Measurements from ENCODE around the gene NOX5.
A peak's percentile ranks its signal among the peaks of the same experiment; 100 is the strongest.

NOX5 gene

DNA sequence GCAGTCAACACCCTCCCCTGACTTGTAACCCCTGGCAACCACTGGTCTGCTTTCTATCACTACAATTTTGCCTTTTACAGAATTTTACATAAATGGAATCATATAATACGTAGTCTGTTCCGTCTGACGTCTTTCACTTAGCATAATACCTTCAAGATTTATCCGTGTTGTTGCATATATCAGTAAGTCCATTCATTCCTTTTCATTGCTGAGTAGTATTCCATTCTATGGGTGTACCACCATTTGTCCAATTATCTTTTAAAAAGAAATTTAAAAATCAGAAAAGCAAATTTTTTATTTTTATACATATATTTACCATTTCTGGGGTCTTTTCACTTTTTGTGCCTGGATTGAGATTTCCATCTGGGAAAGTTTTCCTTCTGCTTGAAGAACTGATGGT lies 35.5 kb downstream of the NOX5 start:
- no peaks in the 10 kb centered on the region for H4K20me1 ChIP-seq
- H3K27ac ChIP-seq = no peak overlapping the region
- H3K9me3 ChIP-seq = no peaks in the 10 kb centered on the region
- peaks cover 20% of the 10 kb centered on the region for H3K4me1 ChIP-seq
- no peak overlapping the region for H3K4me3 ChIP-seq
- no peak overlapping the region for H3K4me2 ChIP-seq
- H3K27me3 ChIP-seq = no peaks in the 10 kb centered on the region
- H3K36me3 ChIP-seq = no peaks in the 10 kb centered on the region
- H3K9ac ChIP-seq = no peak overlapping the region
- no peak for TF ChIP-seq Cebpa-rat (IDR thresholded peaks at IDR 0.05)

DNA sequence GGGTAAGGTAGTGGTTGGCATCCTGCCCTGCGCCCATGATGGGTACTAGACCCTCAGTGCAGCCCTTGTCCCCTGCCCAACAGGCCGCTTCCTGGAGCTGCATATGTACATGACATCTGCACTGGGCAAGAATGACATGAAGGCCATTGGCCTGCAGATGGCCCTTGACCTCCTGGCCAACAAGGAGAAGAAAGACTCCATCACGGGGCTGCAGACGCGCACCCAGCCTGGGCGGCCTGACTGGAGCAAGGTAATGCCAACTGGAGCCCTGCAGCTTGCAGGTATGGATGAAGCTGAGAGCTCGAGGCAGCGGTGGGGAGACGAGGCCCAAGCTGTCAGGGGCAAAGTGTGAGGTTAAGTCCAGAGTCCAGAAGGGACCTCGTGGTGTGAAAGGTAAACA lies 40.8 kb downstream of the NOX5 start:
- H3K4me3 ChIP-seq = no peak overlapping the region
- H3K9ac ChIP-seq = no peak overlapping the region
- H3K36me3 ChIP-seq = no peaks in the 10 kb centered on the region
- no peaks in the 10 kb centered on the region for H4K20me1 ChIP-seq
- no peak overlapping the region for H3K27ac ChIP-seq
- peaks cover 8% of the 10 kb centered on the region for H3K4me1 ChIP-seq
- H3K9me3 ChIP-seq = no peaks in the 10 kb centered on the region
- TF ChIP-seq Cebpa-rat (IDR thresholded peaks at IDR 0.05) = no peak
- no peaks in the 10 kb centered on the region for H3K27me3 ChIP-seq
- H3K4me2 ChIP-seq = no peak overlapping the region

DNA sequence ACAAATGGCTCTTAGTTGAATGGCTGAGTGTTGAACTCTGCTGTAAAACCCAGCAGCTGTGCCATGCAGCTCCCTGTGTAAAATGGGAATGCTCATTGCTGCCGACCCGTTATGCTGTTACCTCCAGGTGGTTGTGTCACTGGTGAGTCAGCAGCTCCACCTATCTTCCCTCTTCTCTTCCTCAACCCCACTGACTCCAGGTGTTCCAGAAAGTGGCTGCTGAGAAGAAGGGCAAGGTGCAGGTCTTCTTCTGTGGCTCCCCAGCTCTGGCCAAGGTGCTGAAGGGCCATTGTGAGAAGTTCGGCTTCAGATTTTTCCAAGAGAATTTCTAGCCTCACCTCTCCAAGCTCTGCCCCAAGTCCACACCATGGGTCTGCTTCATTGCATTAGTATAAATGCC lies 41.9 kb downstream of the NOX5 start:
- Histone ChIP-seq H3K27ac (no peak overlapping the region), H3K4me1 (peaks cover 8% of the 10 kb centered on the region), H3K4me3 (no peak overlapping the region), H3K9ac (no peak overlapping the region), H3K36me3 (no peaks in the 10 kb centered on the region), H4K20me1 (no peaks in the 10 kb centered on the region), H3K27me3 (no peaks in the 10 kb centered on the region), H3K9me3 (no peaks in the 10 kb centered on the region), H3K4me2 (peak overlapping the region; percentile 23; the same call in 1 of the 2 replicates)
- TF ChIP-seq Cebpa-rat (IDR thresholded peaks at IDR 0.05) = no peak

DNA sequence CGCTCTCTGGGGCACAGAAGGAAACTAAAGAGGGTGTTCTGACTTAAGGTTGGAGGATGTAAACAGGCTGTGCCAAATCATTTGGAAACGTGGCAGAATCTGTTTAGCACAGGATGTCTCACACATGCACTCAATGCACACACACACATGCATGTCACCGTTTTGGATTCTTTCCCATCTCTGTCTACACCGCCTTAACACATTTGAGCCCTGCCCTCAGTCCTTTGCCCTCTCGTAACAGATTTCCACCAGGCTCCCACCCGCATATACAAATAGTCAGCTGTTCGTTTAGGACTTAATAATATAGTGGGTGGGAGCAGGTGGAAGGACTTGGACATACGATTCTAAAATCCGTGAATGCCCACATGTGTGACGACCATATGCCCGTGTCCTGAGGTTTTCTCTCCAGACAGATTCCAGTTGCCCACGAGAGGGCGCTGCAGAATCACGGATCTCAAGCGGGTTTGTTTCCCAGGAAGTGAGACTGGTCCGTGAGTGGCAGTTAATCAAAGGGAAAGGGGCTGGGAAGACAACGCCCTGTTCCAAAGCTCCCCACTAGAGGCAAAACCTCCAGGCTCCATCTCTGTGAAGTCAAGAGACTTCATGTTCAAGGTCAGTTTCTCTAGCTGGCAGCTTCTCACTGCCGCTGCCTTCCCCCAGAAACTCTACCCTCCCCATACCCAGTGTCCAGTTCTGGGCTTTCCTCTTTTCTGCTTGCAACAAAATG lies 44.5 kb downstream of the NOX5 start:
- Histone ChIP-seq H3K27ac (no peak overlapping the region), H4K20me1 (no peaks in the 10 kb centered on the region), H3K36me3 (no peaks in the 10 kb centered on the region), H3K9ac (no peak overlapping the region), H3K27me3 (no peaks in the 10 kb centered on the region), H3K4me3 (no peak overlapping the region), H3K4me2 (peak overlapping the region; percentile 42), H3K9me3 (no peaks in the 10 kb centered on the region), H3K4me1 (peaks cover 8% of the 10 kb centered on the region)
- no peak for TF ChIP-seq Cebpa-rat (IDR thresholded peaks at IDR 0.05)

DNA sequence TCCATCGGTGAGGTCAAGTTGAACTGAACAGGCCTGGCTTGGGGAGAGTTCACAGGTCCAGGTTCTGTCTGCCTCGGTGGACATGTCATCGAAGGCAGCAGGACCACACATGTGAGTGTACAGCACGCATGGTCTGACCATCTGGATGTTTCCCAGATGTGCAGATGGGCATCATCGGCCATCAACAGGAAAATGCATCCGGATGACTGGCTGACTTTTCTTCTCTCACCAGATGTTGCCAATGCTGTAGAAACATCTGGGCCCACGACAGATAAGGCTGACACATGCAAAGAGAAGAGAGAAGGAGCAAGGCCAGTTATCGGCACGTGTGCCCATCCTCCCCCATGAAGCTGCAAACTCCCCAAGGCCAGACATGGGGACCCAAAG lies 45.1 kb downstream of the NOX5 start:
- H3K9ac ChIP-seq = no peak overlapping the region
- TF ChIP-seq Cebpa-rat (IDR thresholded peaks at IDR 0.05) = no peak
- H3K27me3 ChIP-seq = no peaks in the 10 kb centered on the region

DNA sequence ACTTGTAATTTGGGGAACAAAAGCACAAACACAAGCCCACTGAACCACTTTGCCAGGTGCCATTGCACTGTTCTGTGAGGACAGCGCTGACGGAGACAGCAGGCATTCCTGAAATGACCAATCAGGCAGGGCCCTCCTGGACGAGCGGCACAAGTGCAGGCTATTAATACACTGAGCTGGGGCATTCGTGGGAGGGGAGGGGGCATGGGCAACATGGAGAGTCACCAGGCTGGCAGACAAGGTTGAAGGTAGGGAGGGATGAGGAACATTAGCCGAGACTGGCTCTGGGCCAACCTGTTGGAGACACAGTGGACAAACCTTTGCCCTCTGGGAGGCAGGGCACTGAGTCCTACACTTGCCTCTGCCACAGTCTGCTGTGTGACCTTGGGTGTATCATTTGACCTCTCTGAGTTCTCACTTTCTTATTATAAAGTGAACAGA lies 45.6 kb downstream of the NOX5 start:
- Histone ChIP-seq H3K36me3 (no peaks in the 10 kb centered on the region), H3K4me1 (peaks cover 8% of the 10 kb centered on the region), H4K20me1 (no peaks in the 10 kb centered on the region), H3K27ac (no peak overlapping the region), H3K4me3 (no peak overlapping the region), H3K4me2 (no peak overlapping the region), H3K9me3 (no peaks in the 10 kb centered on the region), H3K27me3 (no peaks in the 10 kb centered on the region), H3K9ac (no peak overlapping the region)
- TF ChIP-seq Cebpa-rat (IDR thresholded peaks at IDR 0.05) = no peak

More for the DNA sequence above, 45.1 kb downstream of the NOX5 start:
- Histone ChIP-seq H3K4me2 (peak overlapping the region; percentile 42), H3K9me3 (no peaks in the 10 kb centered on the region), H3K36me3 (no peaks in the 10 kb centered on the region), H3K4me1 (peaks cover 8% of the 10 kb centered on the region), H3K27ac (no peak overlapping the region), H3K4me3 (no peak overlapping the region), H4K20me1 (no peaks in the 10 kb centered on the region)

DNA sequence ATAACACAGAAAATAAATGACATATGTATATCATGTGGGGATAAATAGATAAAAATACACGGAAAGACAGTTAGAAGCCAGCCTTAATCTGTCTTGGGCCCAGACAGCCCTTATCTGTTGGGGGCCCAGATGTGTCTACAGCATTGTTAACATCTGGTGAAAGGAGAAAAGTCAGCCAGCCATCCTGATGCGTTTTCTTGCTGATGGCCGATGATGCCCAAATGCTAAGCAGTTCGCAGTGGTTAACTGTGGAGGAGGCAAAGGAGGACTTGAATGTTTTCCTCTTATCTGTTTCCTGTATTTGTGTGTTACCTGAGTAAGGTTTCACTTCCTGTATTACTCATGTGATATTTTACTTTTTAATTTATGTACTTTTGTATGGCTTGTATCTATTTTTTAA lies 46.2 kb downstream of the NOX5 start:
- Histone ChIP-seq H3K27ac (no peak overlapping the region), H3K4me1 (peaks cover 6% of the 10 kb centered on the region), H3K9me3 (no peaks in the 10 kb centered on the region), H3K9ac (no peak overlapping the region), H3K4me2 (no peak overlapping the region), H4K20me1 (no peaks in the 10 kb centered on the region), H3K27me3 (no peaks in the 10 kb centered on the region), H3K36me3 (no peaks in the 10 kb centered on the region), H3K4me3 (no peak overlapping the region)
- TF ChIP-seq Cebpa-rat (IDR thresholded peaks at IDR 0.05) = no peak

DNA sequence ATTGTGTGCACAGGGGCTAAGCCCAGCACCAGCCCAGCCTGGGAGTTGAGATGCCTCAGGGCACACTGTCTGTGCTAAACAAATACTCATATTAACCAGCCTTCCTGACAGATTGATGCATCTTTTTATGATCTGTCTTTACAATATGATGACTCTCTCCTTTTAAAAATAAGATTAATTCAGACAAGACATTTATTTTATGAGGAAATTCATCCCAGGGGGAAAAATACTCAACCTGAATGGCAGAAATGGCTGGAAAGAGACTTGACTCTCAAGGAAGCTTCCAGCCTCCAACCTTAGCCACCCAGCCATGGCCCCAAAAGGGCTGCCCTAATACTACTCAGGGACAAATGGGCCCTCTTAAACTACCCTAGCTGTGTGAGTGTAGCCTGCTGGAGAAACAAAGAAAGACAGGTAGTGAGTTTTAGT lies 46.9 kb downstream of the NOX5 start:
- no peak overlapping the region for H3K27ac ChIP-seq
- no peaks in the 10 kb centered on the region for H3K4me1 ChIP-seq
- H3K4me2 ChIP-seq = no peak overlapping the region
- no peaks in the 10 kb centered on the region for H3K9me3 ChIP-seq
- no peaks in the 10 kb centered on the region for H3K27me3 ChIP-seq
- no peaks in the 10 kb centered on the region for H3K36me3 ChIP-seq
- H4K20me1 ChIP-seq = no peaks in the 10 kb centered on the region
- no peak overlapping the region for H3K9ac ChIP-seq
- TF ChIP-seq Cebpa-rat (IDR thresholded peaks at IDR 0.05) = no peak
- no peak overlapping the region for H3K4me3 ChIP-seq

DNA sequence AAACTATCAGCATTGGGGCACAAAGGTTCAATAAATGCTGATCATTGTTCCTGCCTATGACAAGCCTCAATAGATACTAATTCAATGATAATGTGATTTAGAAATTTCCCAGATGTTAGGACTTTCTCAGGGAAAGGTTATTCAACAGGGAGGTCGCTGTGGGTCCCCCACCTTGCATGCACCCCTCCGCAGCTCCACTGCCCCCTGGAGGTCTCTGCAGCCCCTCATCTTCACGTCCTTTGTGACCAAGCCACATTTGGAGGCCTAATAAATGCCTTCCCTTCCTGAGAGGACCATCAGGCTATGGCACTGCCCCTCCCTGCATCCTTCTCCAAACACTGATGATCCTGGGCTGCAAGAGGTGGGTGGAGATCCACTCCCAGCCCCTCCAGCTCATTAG lies 50.2 kb downstream of the NOX5 start:
- Histone ChIP-seq H3K27me3 (no peaks in the 10 kb centered on the region), H3K4me3 (no peak overlapping the region), H3K27ac (no peak overlapping the region), H3K9me3 (no peaks in the 10 kb centered on the region), H4K20me1 (no peaks in the 10 kb centered on the region), H3K9ac (no peak overlapping the region), H3K4me2 (no peak overlapping the region), H3K4me1 (no peaks in the 10 kb centered on the region), H3K36me3 (no peaks in the 10 kb centered on the region)
- no peak for TF ChIP-seq Cebpa-rat (IDR thresholded peaks at IDR 0.05)

DNA sequence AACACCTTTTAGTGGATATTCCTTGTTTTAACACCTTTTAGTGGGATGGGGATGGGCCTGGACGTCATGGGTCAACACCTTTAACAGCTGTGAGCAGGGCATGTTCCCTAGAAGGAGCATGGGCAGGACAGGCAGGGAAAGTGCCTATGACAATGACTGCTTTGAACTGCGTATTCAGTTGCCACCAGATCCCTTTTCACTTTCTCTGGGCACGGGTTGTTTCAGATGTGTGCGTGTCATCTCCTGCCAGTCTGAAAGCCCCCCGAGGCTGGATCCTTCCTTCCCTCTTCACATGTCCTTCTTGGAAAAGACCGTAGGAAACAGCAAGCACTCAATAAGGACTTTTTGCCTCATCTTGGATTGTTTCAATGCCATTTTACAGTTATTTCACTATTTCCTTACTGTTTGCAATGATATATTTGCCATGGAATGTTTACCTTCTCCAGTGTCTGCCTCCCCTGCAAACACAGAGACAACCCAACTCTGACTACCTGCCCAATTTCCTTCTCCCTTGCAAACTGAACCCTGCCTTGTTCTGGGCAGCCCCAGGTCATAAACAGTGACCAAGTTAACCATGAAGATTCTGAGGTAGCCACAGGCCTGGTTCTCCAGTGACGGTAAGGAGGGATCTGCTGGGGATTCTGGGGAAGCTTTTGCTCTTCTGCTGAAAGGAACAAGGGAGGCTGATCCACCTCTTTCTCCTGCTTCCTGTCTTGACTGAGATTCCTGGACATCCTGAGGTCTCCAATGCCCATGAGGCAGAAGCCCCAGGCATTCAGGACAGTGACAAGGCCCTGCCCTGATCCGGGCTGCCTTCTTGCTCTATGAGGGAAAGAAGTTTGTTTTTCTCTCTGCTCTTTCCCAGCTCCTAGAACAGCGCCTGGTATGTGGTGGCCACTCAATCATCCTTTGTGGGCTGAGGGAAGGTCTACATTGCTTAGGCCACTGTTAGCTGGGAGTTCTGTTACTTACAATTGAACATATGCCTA lies 51.8 kb downstream of the NOX5 start:
- no peak overlapping the region for H3K9ac ChIP-seq
- no peaks in the 10 kb centered on the region for H3K27me3 ChIP-seq
- H3K4me1 ChIP-seq = no peaks in the 10 kb centered on the region
- TF ChIP-seq Cebpa-rat (IDR thresholded peaks at IDR 0.05) = no peak
- no peaks in the 10 kb centered on the region for H3K9me3 ChIP-seq
- no peaks in the 10 kb centered on the region for H4K20me1 ChIP-seq
- no peak overlapping the region for H3K4me2 ChIP-seq
- H3K4me3 ChIP-seq = no peak overlapping the region
- no peak overlapping the region for H3K27ac ChIP-seq
- H3K36me3 ChIP-seq = no peaks in the 10 kb centered on the region
